Measurements from ENCODE around the gene WWC1. TPM values are rescaled to one million over a fixed set of nuclear protein-coding genes. Genes with fewer than 3 reads are reported as not detected.

Gene WWC1
- total and polyA plus RNA-seq, 10 of the 15 experiments (the other 5 are each of a cell fraction or from before 2014, with no cell fraction given) = 0.50 to 7.8 (median 2.5) TPM

GRCh38 chr5:168316139-168316578 is 24.7 kb downstream of the WWC1 start:
- TF ChIP-seq STAT3 (IDR thresholded peaks at IDR 0.05; ENCODE audit: low read depth, low read length) = no peak
- TF ChIP-seq RBBP5 (conservative IDR thresholded peaks at IDR 0.05) = no peak
- no peak for TF ChIP-seq CREM (IDR thresholded peaks at IDR 0.05; ENCODE audit: low read depth)
- TF ChIP-seq BMI1 (IDR thresholded peaks at IDR 0.05; ENCODE audit: borderline replicate concordance) = no peak
- no peak for TF ChIP-seq SMC3 (IDR thresholded peaks at IDR 0.05; ENCODE audit: borderline replicate concordance, low read length)
- no peak for TF ChIP-seq ATF7 (IDR thresholded peaks at IDR 0.05; ENCODE audit: low read depth)
- no peak for TF ChIP-seq EGR1 (IDR thresholded peaks at IDR 0.05; ENCODE audit: borderline replicate concordance in 1 of 2, low read depth in 2 of 2, low read length in 2 of 2)
- no peak for TF ChIP-seq SPI1 (IDR thresholded peaks at IDR 0.05; ENCODE audit: borderline replicate concordance, insufficient read depth, low read depth, low read length)
- TF ChIP-seq CHD4 (IDR thresholded peaks at IDR 0.05) = no peak
- TF ChIP-seq EED (IDR thresholded peaks at IDR 0.05; ENCODE audit: low read depth) = no peak
- FAIRE-seq = no peak
- Histone ChIP-seq H4K20me1 (ENCODE audit: control insufficient read depth, insufficient read depth) (no peaks in the 10 kb centered on the region), H2AFZ (ENCODE audit: control insufficient read depth, low read depth, low read length) (no peak overlapping the region), H3K4me1 (ENCODE audit: control insufficient read depth, insufficient read depth, low read length) (peaks cover 12% of the 10 kb centered on the region), H3K9ac (ENCODE audit: control insufficient read depth, insufficient read depth, low read length) (no peak overlapping the region), H3K4me3 (no peak overlapping the region), H3K4me2 (ENCODE audit: control insufficient read depth, insufficient read depth) (no peak overlapping the region), H3K79me2 (ENCODE audit: control insufficient read depth, insufficient read depth, low read length) (no peaks in the 10 kb centered on the region), H3K9me3 (replicated peaks; ENCODE audit: control insufficient read depth, insufficient read depth, low read length) (no peaks in the 10 kb centered on the region), H3K27ac (ENCODE audit: control insufficient read depth, insufficient read depth) (no peak overlapping the region), H3K36me3 (ENCODE audit: control insufficient read depth in 2 of 2, insufficient read depth in 2 of 2, low read length in 1 of 2) (no peaks in the 10 kb centered on the region), H3K27me3 (replicated peaks in 1 of 2; ENCODE audit: control insufficient read depth in 2 of 2, insufficient read depth in 2 of 2, low read length in 1 of 2) (no peaks in the 10 kb centered on the region)
- no TSS peak for BruUV-seq (replicated peaks)
- ChIA-PET RAD21 (ENCODE audit: unreplicated experiment) (no interaction called here), SMC1A (ENCODE audit: uncharacterized antibody, unreplicated experiment) (no interaction called here), POLR2A (no interaction called here), CTCF (no interaction called here)
- WGBS (ENCODE audit: insufficient coverage, insufficient replicate concordance, low lambda C conversion rate, missing lambda C conversion rate) = 22% methylated on average over 9 of the region's 9 CpGs
- no peak for DNase-seq (ENCODE audit: low read depth, low spot score)
- intact Hi-C loops (cut with micrococcal nuclease; ENCODE audit: unreplicated experiment) (no loop called here), in situ Hi-C loops (cut with MboI) (no loop called here)
- ATAC-seq = no peak

DNA sequence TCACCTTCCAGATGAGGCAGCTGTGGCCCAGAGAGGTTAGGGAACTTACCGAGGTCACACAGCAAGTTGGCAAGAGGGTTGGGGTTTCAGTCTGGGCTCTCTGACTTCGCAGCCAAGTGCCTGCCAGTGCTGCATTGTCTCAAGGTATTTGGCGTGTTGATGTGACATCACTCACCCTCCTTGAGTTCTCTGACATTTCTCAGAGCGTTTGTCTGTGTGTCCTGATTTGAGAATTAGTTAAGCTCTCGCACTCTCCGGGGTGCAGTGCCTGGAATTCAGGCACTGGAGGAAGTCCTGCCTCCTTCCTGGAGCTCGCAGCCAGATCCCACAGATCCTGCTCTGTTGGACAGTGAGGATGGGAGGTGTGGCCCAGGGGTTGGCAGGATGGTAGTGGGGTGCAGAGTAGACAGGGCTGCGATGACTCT is 25.7 kb downstream of the WWC1 start:
- FAIRE-seq (no peak), ATAC-seq (no peak; the same call in 2 of the 3 replicates), DNase-seq (ENCODE audit: low read depth, low spot score) (no peak)
- ChIA-PET CTCF (no interaction called here), RAD21 (ENCODE audit: unreplicated experiment) (no interaction called here), POLR2A (interaction anchor here (0.5 to 0.6 kb wide), 2 partner anchors 19 to 91 kb away, joined by 3 to 5 read pairs; no protein-coding TSS in a partner anchor), SMC1A (ENCODE audit: uncharacterized antibody, unreplicated experiment) (no interaction called here)
- Histone ChIP-seq H3K4me1 (ENCODE audit: control insufficient read depth, insufficient read depth, low read length) (peaks cover 12% of the 10 kb centered on the region), H2AFZ (ENCODE audit: control insufficient read depth, low read depth, low read length) (no peak overlapping the region), H3K4me2 (ENCODE audit: control insufficient read depth, insufficient read depth) (no peak overlapping the region), H3K9me3 (replicated peaks; ENCODE audit: control insufficient read depth, insufficient read depth, low read length) (no peaks in the 10 kb centered on the region), H3K4me3 (no peak overlapping the region), H3K36me3 (ENCODE audit: control insufficient read depth in 2 of 2, insufficient read depth in 2 of 2, low read length in 1 of 2) (no peaks in the 10 kb centered on the region), H3K9ac (ENCODE audit: control insufficient read depth, insufficient read depth, low read length) (no peak overlapping the region), H3K79me2 (ENCODE audit: control insufficient read depth, insufficient read depth, low read length) (no peaks in the 10 kb centered on the region), H3K27ac (ENCODE audit: control insufficient read depth, insufficient read depth) (no peak overlapping the region), H3K27me3 (replicated peaks in 1 of 2; ENCODE audit: control insufficient read depth in 2 of 2, insufficient read depth in 2 of 2, low read length in 1 of 2) (no peaks in the 10 kb centered on the region), H4K20me1 (ENCODE audit: control insufficient read depth, insufficient read depth) (no peaks in the 10 kb centered on the region)
- BruUV-seq (replicated peaks) = no TSS peak
- in situ Hi-C loops (cut with MboI) = no loop called here
- intact Hi-C loops (cut with micrococcal nuclease; ENCODE audit: unreplicated experiment) = no loop called here
- WGBS (ENCODE audit: insufficient coverage, insufficient replicate concordance, low lambda C conversion rate, missing lambda C conversion rate) = 53% methylated on average over 8 of the region's 8 CpGs
- TF ChIP-seq RBBP5 (conservative IDR thresholded peaks at IDR 0.05) (no peak), IRF3 (IDR thresholded peaks at IDR 0.05) (no peak), NR2F1 (conservative IDR thresholded peaks at IDR 0.05) (no peak), RAD51 (IDR thresholded peaks at IDR 0.05) (no peak)
- TF ChIP-seq, protein P1, sequence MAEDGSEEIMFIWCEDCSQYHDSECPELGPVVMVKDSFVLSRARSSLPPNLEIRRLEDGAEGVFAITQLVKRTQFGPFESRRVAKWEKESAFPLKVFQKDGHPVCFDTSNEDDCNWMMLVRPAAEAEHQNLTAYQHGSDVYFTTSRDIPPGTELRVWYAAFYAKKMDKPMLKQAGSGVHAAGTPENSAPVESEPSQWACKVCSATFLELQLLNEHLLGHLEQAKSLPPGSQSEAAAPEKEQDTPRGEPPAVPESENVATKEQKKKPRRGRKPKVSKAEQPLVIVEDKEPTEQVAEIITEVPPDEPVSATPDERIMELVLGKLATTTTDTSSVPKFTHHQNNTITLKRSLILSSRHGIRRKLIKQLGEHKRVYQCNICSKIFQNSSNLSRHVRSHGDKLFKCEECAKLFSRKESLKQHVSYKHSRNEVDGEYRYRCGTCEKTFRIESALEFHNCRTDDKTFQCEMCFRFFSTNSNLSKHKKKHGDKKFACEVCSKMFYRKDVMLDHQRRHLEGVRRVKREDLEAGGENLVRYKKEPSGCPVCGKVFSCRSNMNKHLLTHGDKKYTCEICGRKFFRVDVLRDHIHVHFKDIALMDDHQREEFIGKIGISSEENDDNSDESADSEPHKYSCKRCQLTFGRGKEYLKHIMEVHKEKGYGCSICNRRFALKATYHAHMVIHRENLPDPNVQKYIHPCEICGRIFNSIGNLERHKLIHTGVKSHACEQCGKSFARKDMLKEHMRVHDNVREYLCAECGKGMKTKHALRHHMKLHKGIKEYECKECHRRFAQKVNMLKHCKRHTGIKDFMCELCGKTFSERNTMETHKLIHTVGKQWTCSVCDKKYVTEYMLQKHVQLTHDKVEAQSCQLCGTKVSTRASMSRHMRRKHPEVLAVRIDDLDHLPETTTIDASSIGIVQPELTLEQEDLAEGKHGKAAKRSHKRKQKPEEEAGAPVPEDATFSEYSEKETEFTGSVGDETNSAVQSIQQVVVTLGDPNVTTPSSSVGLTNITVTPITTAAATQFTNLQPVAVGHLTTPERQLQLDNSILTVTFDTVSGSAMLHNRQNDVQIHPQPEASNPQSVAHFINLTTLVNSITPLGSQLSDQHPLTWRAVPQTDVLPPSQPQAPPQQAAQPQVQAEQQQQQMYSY (CRISPR knock-in tag; IDR thresholded peaks at IDR 0.05) = no peak
